ENCODE data around the gene P2RX2. TPM values are rescaled to one million over a fixed set of nuclear protein-coding genes. Genes with fewer than 3 reads are reported as not detected.

P2RX2 gene
- total and polyA plus RNA-seq, 8 donors: 0.08 to 12.0 (median 0.37) TPM; not detected in 3

- DNase-seq (peak in 1 of 6 donors; percentile 39), FAIRE-seq (no peak), ATAC-seq (no peak)
- Histone ChIP-seq H3K27me3 (peaks cover 0 to 28% (median 1%) of the 10 kb centered on the region in 4 donors), H3K4me3 (no peak overlapping the region), H3K36me3 (no peaks in the 10 kb centered on the region), H3K9me3 (no peaks in the 10 kb centered on the region), H3K27ac (no peak overlapping the region), H3K4me1 (no peaks in the 10 kb centered on the region)
- TF ChIP-seq, protein P1, sequence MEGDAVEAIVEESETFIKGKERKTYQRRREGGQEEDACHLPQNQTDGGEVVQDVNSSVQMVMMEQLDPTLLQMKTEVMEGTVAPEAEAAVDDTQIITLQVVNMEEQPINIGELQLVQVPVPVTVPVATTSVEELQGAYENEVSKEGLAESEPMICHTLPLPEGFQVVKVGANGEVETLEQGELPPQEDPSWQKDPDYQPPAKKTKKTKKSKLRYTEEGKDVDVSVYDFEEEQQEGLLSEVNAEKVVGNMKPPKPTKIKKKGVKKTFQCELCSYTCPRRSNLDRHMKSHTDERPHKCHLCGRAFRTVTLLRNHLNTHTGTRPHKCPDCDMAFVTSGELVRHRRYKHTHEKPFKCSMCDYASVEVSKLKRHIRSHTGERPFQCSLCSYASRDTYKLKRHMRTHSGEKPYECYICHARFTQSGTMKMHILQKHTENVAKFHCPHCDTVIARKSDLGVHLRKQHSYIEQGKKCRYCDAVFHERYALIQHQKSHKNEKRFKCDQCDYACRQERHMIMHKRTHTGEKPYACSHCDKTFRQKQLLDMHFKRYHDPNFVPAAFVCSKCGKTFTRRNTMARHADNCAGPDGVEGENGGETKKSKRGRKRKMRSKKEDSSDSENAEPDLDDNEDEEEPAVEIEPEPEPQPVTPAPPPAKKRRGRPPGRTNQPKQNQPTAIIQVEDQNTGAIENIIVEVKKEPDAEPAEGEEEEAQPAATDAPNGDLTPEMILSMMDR (IDR thresholded peaks at IDR 0.05): no peak
- WGBS, 2 donors: 32 to 46% methylated on average over 25 of the region's 25 CpGs
- intact Hi-C loops (cut with DNase I): no loop called here
Measured at GRCh38 chr12:132608231-132609171, 10.1 kb upstream of the P2RX2 start.

GRCh38 chr12:132610051-132610759 lies 8.4 kb upstream of the P2RX2 start, which contains the start of gene LRCOL1:
Gene LRCOL1 (minus strand): TSS chr12:132610582. CDS start chr12:132606251, 4,331 bp downstream.
- DNase-seq (peak in 3 of 6 donors; percentile 48 to 59 (median 58)), FAIRE-seq (no peak), ATAC-seq (peak in 3 of 4 donors; percentile 19 to 63 (median 39))
- intact Hi-C loops (cut with DNase I): loop anchor here in 1 of 3 donors (5.0 kb wide), 1 partner anchor 193 kb away; no protein-coding TSS in a partner anchor
- H3K27ac ChIP-seq: no peak within 1 kb of the TSS
- no peak within 1 kb of the TSS for H3K4me3 ChIP-seq
- H3K36me3 ChIP-seq: no peaks in the 10 kb centered on the region
- H3K9me3 ChIP-seq: no peaks in the 10 kb centered on the region
- H3K27me3 ChIP-seq: peaks cover 0 to 18% (median under 1%) of the 10 kb centered on the region in 4 donors
- no peaks in the 10 kb centered on the region for H3K4me1 ChIP-seq
- TF ChIP-seq, protein P1 (IDR thresholded peaks at IDR 0.05): no peak
- 33 to 36% methylated on average over 34 to 35 of the region's 35 CpGs for WGBS, 2 donors

DNA sequence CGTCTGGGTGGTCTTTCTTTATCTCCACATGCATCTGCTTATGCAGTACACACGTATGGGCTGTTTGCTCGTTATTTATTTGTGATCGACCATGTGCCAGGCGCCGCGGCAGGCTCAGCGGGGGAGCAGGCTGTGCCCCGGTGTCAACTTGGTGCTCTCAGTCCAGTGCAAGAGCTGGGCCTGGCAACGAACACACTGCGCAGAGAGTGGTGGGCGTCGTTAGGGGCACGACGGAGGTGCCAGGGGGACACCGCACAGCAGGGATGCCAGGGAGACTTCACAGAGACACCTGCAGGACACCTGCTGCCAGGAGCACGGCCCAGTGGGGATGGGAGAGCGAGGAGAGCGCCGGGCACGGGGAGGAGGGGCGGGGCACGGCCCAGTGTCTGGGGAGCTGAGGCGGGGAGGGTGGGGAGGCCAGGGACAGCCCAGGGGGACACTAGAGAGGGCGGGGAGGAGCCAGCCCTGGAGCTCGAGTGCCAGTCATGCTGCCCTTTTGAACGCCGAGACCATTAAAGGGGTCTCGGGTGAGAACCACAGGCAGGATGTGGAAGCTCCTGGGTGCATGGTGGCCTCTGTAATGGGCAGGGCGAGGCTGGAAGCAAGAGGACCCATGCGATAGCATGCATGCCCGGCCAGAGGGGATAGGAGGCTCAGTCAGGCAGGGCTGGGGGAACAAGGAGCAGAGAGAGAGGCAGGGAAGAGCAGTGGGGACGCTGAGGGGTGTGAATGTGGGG lies 7.5 kb upstream of the P2RX2 start:
- TF ChIP-seq, protein P1 (IDR thresholded peaks at IDR 0.05): no peak
- no peak for ATAC-seq
- peaks cover 0 to 17% (median 4%) of the 10 kb centered on the region in 4 donors for H3K27me3 ChIP-seq
- FAIRE-seq: no peak
- no peaks in the 10 kb centered on the region for H3K36me3 ChIP-seq
- peak in 1 of 6 donors; percentile 42 for DNase-seq
- no peak overlapping the region for H3K27ac ChIP-seq
- H3K4me1 ChIP-seq: no peaks in the 10 kb centered on the region
- H3K4me3 ChIP-seq: no peak overlapping the region
- 73 to 76% methylated on average over 33 of the region's 33 CpGs for WGBS, 2 donors
- H3K9me3 ChIP-seq: no peaks in the 10 kb centered on the region
- intact Hi-C loops (cut with DNase I): loop anchor here in 1 of 3 donors (5.0 kb wide), 1 partner anchor 194 kb away; no protein-coding TSS in a partner anchor

- ATAC-seq (no peak), FAIRE-seq (no peak)
- WGBS, 2 donors: 88 to 95% methylated on average over 10 of the region's 10 CpGs
Measured at GRCh38 chr12:132611620-132612019, 7.0 kb upstream of the P2RX2 start.

More at GRCh38 chr12:132611620-132612019, 7.0 kb upstream of the P2RX2 start:
- intact Hi-C loops (cut with DNase I): loop anchor here in 1 of 3 donors (5.0 kb wide), 1 partner anchor 194 kb away; no protein-coding TSS in a partner anchor
- Histone ChIP-seq H3K9me3 (no peaks in the 10 kb centered on the region), H3K4me3 (no peak overlapping the region), H3K27me3 (peaks cover 0 to 17% (median 6%) of the 10 kb centered on the region in 4 donors), H3K4me1 (no peaks in the 10 kb centered on the region), H3K27ac (no peak overlapping the region), H3K36me3 (no peaks in the 10 kb centered on the region)
- DNase-seq: no peak
- TF ChIP-seq, protein P1 (IDR thresholded peaks at IDR 0.05): no peak
